ENCODE data around the gene SERPINE1.

SERPINE1 gene

GRCh38 chr7:101094376-101094775, 32.5 kb upstream of the SERPINE1 start:
- Histone ChIP-seq H3K4me3 (ENCODE audit: low read length in 2 of 2) (no peak overlapping the region), H3K9me3 (replicated peaks in 1 of 2; ENCODE audit: control insufficient read depth in 2 of 2, insufficient read depth in 1 of 2, low read depth in 1 of 2, low read length in 2 of 2) (peaks cover 0 to 5% of the 10 kb centered on the region in 2 donors), H3K79me1 (ENCODE audit: low read depth, low read length) (no peaks in the 10 kb centered on the region), H3K27ac (replicated peaks; ENCODE audit: low read length) (no peak overlapping the region), H4K8ac (ENCODE audit: low read depth, low read length) (no peak overlapping the region), H2AK5ac (ENCODE audit: low read depth, low read length) (no peak overlapping the region), H3K14ac (ENCODE audit: low read length) (no peak overlapping the region), H3K27me3 (ENCODE audit: control insufficient read depth in 3 of 3, insufficient read depth in 3 of 3, low read depth in 1 of 3, low read length in 3 of 3) (no peaks in the 10 kb centered on the region), H3K4ac (ENCODE audit: low read length) (no peak overlapping the region), H2BK120ac (ENCODE audit: low read depth, low read length) (no peak overlapping the region), H3K9ac (ENCODE audit: low read depth, low read length, poor library complexity) (no peak overlapping the region), H4K91ac (ENCODE audit: low read depth, low read length, poor library complexity) (no peak overlapping the region), H2BK12ac (ENCODE audit: low read length) (no peak overlapping the region), H3K23ac (ENCODE audit: low read depth, low read length, poor library complexity) (no peak overlapping the region), H2AFZ (ENCODE audit: low read length) (no peak overlapping the region), H3K4me1 (ENCODE audit: control insufficient read depth in 2 of 2, insufficient read depth in 1 of 2, low read depth in 1 of 2, low read length in 2 of 2) (peaks cover 2 to 3% of the 10 kb centered on the region in 2 donors), H2BK15ac (ENCODE audit: low read length) (no peak overlapping the region), H3K36me3 (replicated peaks in 1 of 2; ENCODE audit: control insufficient read depth in 2 of 2, insufficient read depth in 2 of 2, low read length in 2 of 2) (peaks cover 0 to 15% of the 10 kb centered on the region in 2 donors), H3K4me2 (ENCODE audit: insufficient read depth, low read length, poor library complexity, severe bottlenecking) (no peak overlapping the region), H3K18ac (ENCODE audit: low read length) (no peak overlapping the region), H2BK5ac (ENCODE audit: low read length) (no peak overlapping the region)
- WGBS, 2 donors (ENCODE audit: extremely low coverage in 2 of 2, insufficient read length in 2 of 2, insufficient replicate concordance in 1 of 2), result no CpG with 5 or more reads among the region's 9 CpGs
- DNase-seq (ENCODE audit: low spot score), result no peak

GRCh38 chr7:101094791-101095375, 32.0 kb upstream of the SERPINE1 start:
- Histone ChIP-seq H2AFZ (ENCODE audit: low read length) (no peak overlapping the region), H3K4me1 (ENCODE audit: control insufficient read depth in 2 of 2, insufficient read depth in 1 of 2, low read depth in 1 of 2, low read length in 2 of 2) (peaks cover 2 to 4% of the 10 kb centered on the region in 2 donors), H3K36me3 (replicated peaks in 1 of 2; ENCODE audit: control insufficient read depth in 2 of 2, insufficient read depth in 2 of 2, low read length in 2 of 2) (peaks cover 0 to 10% of the 10 kb centered on the region in 2 donors), H3K23ac (ENCODE audit: low read depth, low read length, poor library complexity) (no peak overlapping the region), H3K14ac (ENCODE audit: low read length) (no peak overlapping the region), H2BK15ac (ENCODE audit: low read length) (no peak overlapping the region), H4K91ac (ENCODE audit: low read depth, low read length, poor library complexity) (no peak overlapping the region), H3K18ac (ENCODE audit: low read length) (no peak overlapping the region), H3K4me2 (ENCODE audit: insufficient read depth, low read length, poor library complexity, severe bottlenecking) (no peak overlapping the region), H2BK120ac (ENCODE audit: low read depth, low read length) (no peak overlapping the region), H3K27ac (replicated peaks; ENCODE audit: low read length) (no peak overlapping the region), H3K4me3 (ENCODE audit: low read length in 2 of 2) (no peak overlapping the region), H4K8ac (ENCODE audit: low read depth, low read length) (no peak overlapping the region), H2BK5ac (ENCODE audit: low read length) (no peak overlapping the region), H3K9ac (ENCODE audit: low read depth, low read length, poor library complexity) (no peak overlapping the region), H3K9me3 (replicated peaks in 1 of 2; ENCODE audit: control insufficient read depth in 2 of 2, insufficient read depth in 1 of 2, low read depth in 1 of 2, low read length in 2 of 2) (peaks cover 0 to 5% of the 10 kb centered on the region in 2 donors), H3K79me1 (ENCODE audit: low read depth, low read length) (no peaks in the 10 kb centered on the region), H2BK12ac (ENCODE audit: low read length) (no peak overlapping the region), H2AK5ac (ENCODE audit: low read depth, low read length) (no peak overlapping the region), H3K27me3 (ENCODE audit: control insufficient read depth in 3 of 3, insufficient read depth in 3 of 3, low read depth in 1 of 3, low read length in 3 of 3) (no peaks in the 10 kb centered on the region), H3K4ac (ENCODE audit: low read length) (no peak overlapping the region)
- DNase-seq (ENCODE audit: low spot score), result no peak
- no CpG with 5 or more reads among the region's 12 CpGs for WGBS, 2 donors (ENCODE audit: extremely low coverage in 2 of 2, insufficient read length in 2 of 2, insufficient replicate concordance in 1 of 2)

GRCh38 chr7:101096331-101096956, 30.5 kb upstream of the SERPINE1 start:
- no CpG with 5 or more reads among the region's 6 CpGs for WGBS, 2 donors (ENCODE audit: extremely low coverage in 2 of 2, insufficient read length in 2 of 2, insufficient replicate concordance in 1 of 2)
- no peak overlapping the region for H4K8ac ChIP-seq (ENCODE audit: low read depth, low read length)
- H2BK120ac ChIP-seq (ENCODE audit: low read depth, low read length), result no peak overlapping the region

GRCh38 chr7:101096957-101097347, 30.0 kb upstream of the SERPINE1 start:
- Histone ChIP-seq H2BK5ac (ENCODE audit: low read length) (no peak overlapping the region), H3K9ac (ENCODE audit: low read depth, low read length, poor library complexity) (no peak overlapping the region), H2AFZ (ENCODE audit: low read length) (no peak overlapping the region), H4K8ac (ENCODE audit: low read depth, low read length) (no peak overlapping the region), H3K18ac (ENCODE audit: low read length) (no peak overlapping the region), H2BK15ac (ENCODE audit: low read length) (no peak overlapping the region), H2BK12ac (ENCODE audit: low read length) (no peak overlapping the region), H3K23ac (ENCODE audit: low read depth, low read length, poor library complexity) (no peak overlapping the region), H3K4me3 (ENCODE audit: low read length in 2 of 2) (no peak overlapping the region), H4K91ac (ENCODE audit: low read depth, low read length, poor library complexity) (no peak overlapping the region), H2AK5ac (ENCODE audit: low read depth, low read length) (no peak overlapping the region), H3K36me3 (replicated peaks in 1 of 2; ENCODE audit: control insufficient read depth in 2 of 2, insufficient read depth in 2 of 2, low read length in 2 of 2) (no peaks in the 10 kb centered on the region), H3K79me1 (ENCODE audit: low read depth, low read length) (no peaks in the 10 kb centered on the region), H3K27ac (replicated peaks; ENCODE audit: low read length) (no peak overlapping the region), H3K9me3 (replicated peaks in 1 of 2; ENCODE audit: control insufficient read depth in 2 of 2, insufficient read depth in 1 of 2, low read depth in 1 of 2, low read length in 2 of 2) (no peaks in the 10 kb centered on the region), H3K14ac (ENCODE audit: low read length) (no peak overlapping the region), H3K4ac (ENCODE audit: low read length) (no peak overlapping the region), H2BK120ac (ENCODE audit: low read depth, low read length) (no peak overlapping the region), H3K4me2 (ENCODE audit: insufficient read depth, low read length, poor library complexity, severe bottlenecking) (no peak overlapping the region), H3K4me1 (ENCODE audit: control insufficient read depth in 2 of 2, insufficient read depth in 1 of 2, low read depth in 1 of 2, low read length in 2 of 2) (peaks cover 9 to 14% of the 10 kb centered on the region in 2 donors), H3K27me3 (ENCODE audit: control insufficient read depth in 3 of 3, insufficient read depth in 3 of 3, low read depth in 1 of 3, low read length in 3 of 3) (no peaks in the 10 kb centered on the region)
- WGBS, 2 donors (ENCODE audit: extremely low coverage in 2 of 2, insufficient read length in 2 of 2, insufficient replicate concordance in 1 of 2), result no CpG with 5 or more reads among the region's 5 CpGs
- DNase-seq (ENCODE audit: low spot score), result no peak

More at GRCh38 chr7:101096331-101096956, 30.5 kb upstream of the SERPINE1 start:
- Histone ChIP-seq H3K27ac (replicated peaks; ENCODE audit: low read length) (no peak overlapping the region), H2AFZ (ENCODE audit: low read length) (no peak overlapping the region), H2AK5ac (ENCODE audit: low read depth, low read length) (no peak overlapping the region), H3K14ac (ENCODE audit: low read length) (no peak overlapping the region), H2BK12ac (ENCODE audit: low read length) (no peak overlapping the region), H4K91ac (ENCODE audit: low read depth, low read length, poor library complexity) (no peak overlapping the region), H3K4ac (ENCODE audit: low read length) (no peak overlapping the region), H3K4me2 (ENCODE audit: insufficient read depth, low read length, poor library complexity, severe bottlenecking) (no peak overlapping the region), H3K9ac (ENCODE audit: low read depth, low read length, poor library complexity) (no peak overlapping the region), H3K18ac (ENCODE audit: low read length) (no peak overlapping the region), H3K4me3 (ENCODE audit: low read length in 2 of 2) (no peak overlapping the region), H3K9me3 (replicated peaks in 1 of 2; ENCODE audit: control insufficient read depth in 2 of 2, insufficient read depth in 1 of 2, low read depth in 1 of 2, low read length in 2 of 2) (no peaks in the 10 kb centered on the region), H2BK5ac (ENCODE audit: low read length) (no peak overlapping the region), H3K4me1 (ENCODE audit: control insufficient read depth in 2 of 2, insufficient read depth in 1 of 2, low read depth in 1 of 2, low read length in 2 of 2) (peaks cover 9 to 13% of the 10 kb centered on the region in 2 donors), H3K23ac (ENCODE audit: low read depth, low read length, poor library complexity) (no peak overlapping the region), H3K36me3 (replicated peaks in 1 of 2; ENCODE audit: control insufficient read depth in 2 of 2, insufficient read depth in 2 of 2, low read length in 2 of 2) (no peaks in the 10 kb centered on the region), H2BK15ac (ENCODE audit: low read length) (no peak overlapping the region), H3K79me1 (ENCODE audit: low read depth, low read length) (no peaks in the 10 kb centered on the region), H3K27me3 (ENCODE audit: control insufficient read depth in 3 of 3, insufficient read depth in 3 of 3, low read depth in 1 of 3, low read length in 3 of 3) (no peaks in the 10 kb centered on the region)
- no peak for DNase-seq (ENCODE audit: low spot score)

Data from neuronal stem cell (in vitro differentiated cells).